GM21529 (cell line): Measurements from ENCODE around the gene TUBB2A.

ENCODE experiments used
- ATAC-seq: cut with Tn5 transposase; IDR thresholded peaks from one replicate; pipeline ENCODE4 v1.9.1; 2021; ENCODE audit not compliant: unreplicated experiment

Gene TUBB2A

GRCh38 chr6:3124667-3125066, 32.7 kb downstream of the TUBB2A start:
- ATAC-seq, result no peak

GRCh38 chr6:3122823-3123182, 34.5 kb downstream of the TUBB2A start:
- ATAC-seq, result no peak

DNA sequence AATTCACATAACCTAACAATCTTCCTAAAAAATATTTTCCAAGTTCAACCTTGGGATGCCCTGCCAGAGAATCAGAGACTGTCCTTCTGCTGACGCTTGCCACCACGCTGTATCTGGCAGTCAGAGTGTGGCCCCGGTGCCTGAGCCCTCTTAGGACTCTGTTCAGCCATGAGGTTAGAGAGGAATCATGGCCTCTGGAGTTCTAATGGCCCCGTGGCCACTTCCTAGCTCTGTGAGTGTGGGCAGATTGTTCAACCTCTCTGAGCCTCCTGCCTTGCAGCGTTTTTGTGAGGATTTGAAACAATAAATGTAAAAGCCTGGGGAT, 36.6 kb downstream of the TUBB2A start:
- no peak for ATAC-seq

DNA sequence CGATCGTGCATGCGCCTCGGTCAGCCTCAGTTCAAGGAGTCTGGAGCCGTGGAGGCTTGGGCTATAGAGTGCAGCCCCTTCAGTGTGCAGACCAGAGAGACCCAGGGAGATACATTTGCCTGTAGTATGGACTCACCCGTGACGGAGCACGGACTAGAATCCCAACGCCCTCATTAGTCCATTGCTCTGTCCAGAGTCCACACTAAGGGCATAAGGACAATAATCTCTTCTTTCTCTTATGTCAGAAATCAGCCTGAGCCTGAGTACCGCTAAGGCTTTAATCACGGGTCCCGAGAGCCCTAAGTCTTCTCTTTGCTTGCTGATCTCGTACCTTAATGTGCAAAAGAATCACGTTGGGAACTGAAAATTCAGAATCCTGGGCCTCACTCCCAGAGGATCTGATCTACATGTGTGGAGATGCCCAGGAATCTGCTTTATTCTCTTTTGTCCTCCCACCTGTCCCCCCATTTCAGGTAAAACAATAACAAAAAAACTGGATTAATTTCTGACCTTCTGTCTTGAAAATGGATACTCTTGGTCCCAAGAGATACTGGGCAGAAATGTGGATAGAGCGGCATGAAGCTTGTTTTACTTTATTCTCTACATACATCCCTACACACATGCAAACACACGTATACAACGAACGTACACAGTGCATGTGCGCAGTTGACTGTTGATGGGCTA, 38.2 kb downstream of the TUBB2A start:
- ATAC-seq, result peak; percentile 39

DNA sequence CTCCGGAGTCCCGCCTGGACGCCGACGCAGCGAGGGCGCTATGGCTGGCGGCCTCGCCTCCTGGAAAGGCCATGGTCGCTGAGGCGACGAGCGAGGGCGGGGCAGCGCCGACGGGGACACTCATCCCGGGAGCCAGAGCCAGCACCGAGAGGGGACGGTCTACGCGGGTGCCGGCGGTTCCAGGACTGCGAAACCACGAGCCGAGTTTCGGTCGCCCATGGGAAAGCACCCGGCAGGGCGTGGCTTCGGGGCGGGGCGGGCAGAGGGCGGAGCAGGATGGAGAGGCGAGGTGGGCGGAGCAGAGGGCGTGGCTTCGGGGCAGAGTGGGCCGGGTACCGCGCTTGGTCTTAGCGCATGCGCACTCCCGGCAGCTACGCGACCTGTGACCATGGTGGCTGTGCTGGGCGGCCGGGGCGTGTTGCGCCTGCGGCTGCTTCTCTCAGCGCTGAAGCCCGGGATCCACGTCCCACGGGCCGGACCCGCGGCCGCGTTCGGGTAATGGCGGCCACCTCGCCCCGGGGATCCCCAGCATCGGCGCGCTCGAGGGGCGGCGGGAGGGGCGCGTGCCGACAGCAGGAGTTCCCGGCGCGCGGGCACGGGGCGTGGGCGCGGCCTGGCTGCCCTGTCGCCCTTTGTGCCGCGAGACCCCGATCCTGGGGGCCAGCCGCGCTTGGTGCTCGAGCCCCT, 38.8 kb downstream of the TUBB2A start, which contains the start of gene BPHL:
TSS of gene BPHL (plus strand) at position 359 of the 687 bp plus-strand sequence. CDS start at position 389, 30 bp downstream.
- peak; percentile 92 for ATAC-seq

GRCh38 chr6:3117912-3118352, 39.4 kb downstream of the TUBB2A start:
- no peak for ATAC-seq

GRCh38 chr6:3114377-3114776, 43.0 kb downstream of the TUBB2A start:
- ATAC-seq, result no peak

DNA sequence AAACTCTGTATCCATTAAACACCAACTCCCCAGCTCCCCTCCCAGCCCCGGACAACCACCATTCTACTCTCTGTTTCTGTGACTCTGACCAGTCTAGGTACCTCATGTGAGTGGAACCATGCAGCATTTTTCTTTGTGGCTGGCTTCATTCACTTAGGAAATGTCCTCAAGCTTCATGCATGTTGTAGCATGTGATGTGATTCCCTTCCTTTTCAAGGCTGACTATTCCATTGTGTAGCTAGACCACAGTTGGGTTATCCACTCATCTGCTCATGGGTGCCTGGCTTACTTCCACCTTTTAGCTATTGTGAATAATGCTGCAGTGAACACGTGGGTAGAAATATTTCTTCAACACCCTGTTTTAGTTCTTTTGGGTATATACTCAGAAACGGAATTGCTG, 47.6 kb downstream of the TUBB2A start:
- ATAC-seq, result no peak

DNA sequence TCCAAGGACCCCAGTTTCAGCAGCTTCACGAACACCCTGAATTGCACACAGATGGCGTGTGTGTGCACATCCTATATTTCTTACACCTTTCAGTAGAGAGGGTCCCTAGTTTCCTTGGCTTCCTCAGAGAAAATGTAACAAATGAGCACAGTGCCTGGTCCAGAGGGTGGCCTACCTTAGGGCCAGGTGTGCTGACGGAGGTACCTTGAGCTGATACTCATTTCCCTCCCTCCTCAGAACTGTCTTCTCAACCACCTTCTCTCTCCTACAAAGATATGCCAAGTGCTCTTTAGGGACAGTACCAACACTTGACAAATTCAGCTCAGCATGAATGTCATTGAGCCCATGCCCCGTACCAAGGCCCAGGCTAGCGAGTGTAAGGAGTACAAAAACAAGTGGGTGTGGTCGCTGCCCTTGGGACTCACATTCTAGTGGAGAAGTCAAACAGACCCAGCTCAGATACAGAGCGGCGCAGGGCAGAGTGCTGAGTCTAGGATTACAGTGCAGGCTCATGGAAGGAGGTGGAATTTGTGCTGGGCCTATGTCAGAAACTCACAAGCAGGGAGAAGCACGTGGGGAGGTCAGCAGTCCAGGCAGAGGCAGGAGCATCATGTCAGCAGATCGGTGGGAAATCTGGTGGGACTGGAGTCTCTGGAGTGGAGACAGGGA, 48.5 kb downstream of the TUBB2A start:
- ATAC-seq, result no peak
